HCT116 (cell line): ENCODE measurements around the gene CTU1. TPM values are rescaled to one million over a fixed set of nuclear protein-coding genes. Genes with fewer than 3 reads are reported as not detected.

Source experiments
- ATAC-seq: fragments of 200-7000 bp; cut with Tn5 transposase; 2 replicates; pipeline ENCODE4 v1.9.1; 2020; ENCODE audit warnings: mild to moderate bottlenecking, moderate library complexity
- BruUV-seq: library from RNA; stranded (reverse); fragments of 400-500 nt; replicated peaks from 2 replicates; lab custom pipeline; 2021; lab: Mats Ljungman, UMichigan
- CTCF ChIA-PET: fragments of 300-600 bp; sonication (Branson Sonifier 250); formaldehyde crosslinking; loops from one replicate; lab custom pipeline; 2021; ENCODE audit warnings: antibody characterized with exemption; lab: Charles Lee
- POLR2A ChIA-PET: fragments of 300-600, 350-600 bp; sonication (Branson Sonifier 250); formaldehyde crosslinking; loops from one replicate; lab custom pipeline; 2021; ENCODE audit warnings: antibody characterized with exemption; lab: Charles Lee
- RAD21 ChIA-PET, 2 experiments: fragments of 300-600 bp; sonication (Branson Sonifier 250); formaldehyde crosslinking; loops; one replicate each; lab custom pipeline; 2023; ENCODE audit warnings: low total read pairs in 2 of 2; ENCODE audit not compliant: uncharacterized antibody in 2 of 2, unreplicated experiment in 2 of 2, low non-redundant PET in 1 of 2; lab: Charles Lee
- DNase-seq: peaks from one replicate; pipeline ENCODE4 v3.0.0-alpha.2; 2010; ENCODE audit warnings: low read depth, low spot score
- H2AFZ ChIP-seq: fragments of 200-600 bp; shearing (Covaris generic), sonication (generic); 2 replicates; pipeline ENCODE4 v1.6.1; 2017; ENCODE audit warnings: low read depth, mixed run types, mixed read lengths, antibody characterized with exemption, low read length; ENCODE audit not compliant: poor library complexity, severe bottlenecking
- H3K27ac ChIP-seq: 2 replicates; pipeline ENCODE4 v1.5.1; 2012; ENCODE audit warnings: low read depth, low read length
- H3K27me3 ChIP-seq: fragments of 200-600 bp; sonication (generic); 2 replicates; pipeline ENCODE4 v1.6.1; 2016; ENCODE audit warnings: mixed run types, low read length, mixed read lengths; ENCODE audit not compliant: insufficient read depth
- H3K36me3 ChIP-seq, 2 experiments: fragments of 200-500 bp in 1 of 2; fragments of 200-600 bp in 1 of 2; sonication (Bioruptor generic) in 1 of 2; sonication (generic) in 1 of 2; 2 replicates each; pipeline versions ENCODE4 v1.5.1 to v1.6.1; 2014 to 2016; ENCODE audit warnings: low read length in 2 of 2, inconsistent platforms in 1 of 2, mixed read lengths in 1 of 2, mixed run types in 1 of 2; ENCODE audit not compliant: insufficient read depth in 2 of 2, control insufficient read depth in 1 of 2
- H3K4me1 ChIP-seq, 2 experiments: fragments of 200-600 bp in 1 of 2; sonication (generic) in 1 of 2; 2 replicates each; pipeline versions ENCODE4 v1.5.1 to v1.6.1; 2012 to 2017; ENCODE audit warnings: low read length in 2 of 2, inconsistent platforms in 1 of 2, mild to moderate bottlenecking in 1 of 2, mixed read lengths in 1 of 2, mixed run types in 1 of 2, moderate library complexity in 1 of 2; ENCODE audit not compliant: insufficient read depth in 2 of 2, control insufficient read depth in 1 of 2
- H3K4me2 ChIP-seq: fragments of 200-600 bp; sonication (generic); 2 replicates; pipeline ENCODE4 v1.6.1; 2017; ENCODE audit warnings: mixed run types, low read length, mixed read lengths
- H3K4me3 ChIP-seq, 2 experiments: fragments of 200-600 bp in 1 of 2; sonication (generic) in 1 of 2; replicated peaks in 1 of 2; 2 replicates each; pipeline ENCODE4 v1.5.1; 2011 to 2016; ENCODE audit warnings: low read length in 2 of 2, control low read depth in 1 of 2, low read depth in 1 of 2, mild to moderate bottlenecking in 1 of 2, mixed read lengths in 1 of 2, mixed run types in 1 of 2
- H3K79me2 ChIP-seq: fragments of 200-600 bp; sonication (generic); 2 replicates; pipeline ENCODE4 v1.6.1; 2017; ENCODE audit warnings: mild to moderate bottlenecking, mixed run types, low read length, moderate library complexity, mixed read lengths; ENCODE audit not compliant: insufficient read depth
- H3K9ac ChIP-seq: fragments of 200-600 bp; sonication (generic); 2 replicates; pipeline ENCODE4 v1.6.1; 2016; ENCODE audit warnings: low read length, mixed read lengths
- H3K9me2 ChIP-seq: fragments of 200-600 bp; sonication (generic), shearing (Covaris generic); 2 replicates; pipeline ENCODE4 v1.6.1; 2017; ENCODE audit warnings: mixed run types, mild to moderate bottlenecking, moderate library complexity; ENCODE audit not compliant: insufficient read depth
- H3K9me3 ChIP-seq, 2 experiments: fragments of 200-500 bp in 1 of 2; fragments of 200-600 bp in 1 of 2; sonication (Bioruptor generic) in 1 of 2; sonication (generic) in 1 of 2; 2 replicates each; pipeline ENCODE4 v1.6.1; 2014 to 2017; ENCODE audit warnings: low read length in 2 of 2, mixed read lengths in 2 of 2, inconsistent platforms in 1 of 2, low read depth in 1 of 2, mild to moderate bottlenecking in 1 of 2, mixed run types in 1 of 2, moderate library complexity in 1 of 2; ENCODE audit not compliant: control insufficient read depth in 1 of 2, insufficient read depth in 1 of 2
- H4K20me1 ChIP-seq: fragments of 200-600 bp; sonication (generic), shearing (Covaris generic); 2 replicates; pipeline ENCODE4 v1.6.1; 2017; ENCODE audit warnings: mixed run types, mild to moderate bottlenecking, moderate library complexity; ENCODE audit not compliant: insufficient read depth
- ATF3 ChIP-seq: IDR thresholded peaks from 2 replicates; pipeline ENCODE4 v1.6.1; 2012
- CTCF ChIP-seq, 3 experiments: fragments of 200-600 bp in 1 of 3; sonication (generic) in 1 of 3; IDR thresholded peaks in 2 of 3; conservative IDR thresholded peaks in 1 of 3; 2 replicates each; pipeline ENCODE4 v1.5.1; 2012 to 2017; ENCODE audit warnings: low read depth in 2 of 3, low read length in 2 of 3, antibody characterized with exemption in 1 of 3, borderline replicate concordance in 1 of 3, control low read depth in 1 of 3, mild to moderate bottlenecking in 1 of 3, mixed read lengths in 1 of 3, mixed run types in 1 of 3, moderate library complexity in 1 of 3; ENCODE audit not compliant: insufficient read depth in 1 of 3
- MAX ChIP-seq: IDR thresholded peaks from 2 replicates; pipeline ENCODE4 v1.6.1; 2012
- POLR2A ChIP-seq: IDR thresholded peaks from 2 replicates; pipeline ENCODE4 v1.7.0; 2011; ENCODE audit warnings: borderline replicate concordance; ENCODE audit not compliant: insufficient read depth, insufficient read length; ENCODE audit errors: extremely low read depth
- SIN3A ChIP-seq: IDR thresholded peaks from 2 replicates; pipeline ENCODE4 v1.6.1; 2012; ENCODE audit warnings: low read depth
- TCF7L2 ChIP-seq: IDR thresholded peaks from 2 replicates; pipeline ENCODE4 v1.7.0; 2011; ENCODE audit warnings: borderline replicate concordance, inconsistent platforms; ENCODE audit not compliant: insufficient read depth, insufficient read length; ENCODE audit errors: extremely low read depth
- YY1 ChIP-seq: IDR thresholded peaks from 2 replicates; pipeline ENCODE4 v1.6.1; 2011; ENCODE audit warnings: low read length, low read depth, moderate library complexity, mild to moderate bottlenecking; ENCODE audit not compliant: insufficient replicate concordance; ENCODE audit errors: extremely low read depth
- ZBTB33 ChIP-seq: IDR thresholded peaks from 2 replicates; pipeline ENCODE4 v1.6.1; 2011; ENCODE audit warnings: mild to moderate bottlenecking, low read length, moderate library complexity; ENCODE audit not compliant: insufficient replicate concordance; ENCODE audit errors: extremely low read depth
- intact Hi-C: fragments of 100-400 bp; cut with micrococcal nuclease; formaldehyde crosslinking; loops from 2 replicates; pipeline ENCODE4 v1.10.0; 2022
- total RNA-seq: library from RNA; stranded (reverse); gene quantifications from one replicate; pipeline ENCODE4 v1.2.1, GENCODE V29; 2021; ENCODE audit not compliant: unreplicated experiment

CTU1 gene
- total RNA-seq, 1 experiment from 2014 or later, result 14.0 TPM

- no peak for ATAC-seq
- Histone ChIP-seq H3K36me3 (peaks cover 0 to 2% of the 10 kb centered on the region in 2 experiments; a peak in 1 of 4 replicates), H2AFZ (peak overlapping the region; percentile 27), H3K9me2 (no peaks in the 10 kb centered on the region), H3K27ac (no peak overlapping the region), H3K9ac (no peak overlapping the region), H3K4me1 (peaks cover 19 to 37% of the 10 kb centered on the region in 2 experiments), H3K4me2 (peak overlapping the region; percentile 38), H4K20me1 (no peaks in the 10 kb centered on the region), H3K4me3 (no peak overlapping the region), H3K79me2 (peaks cover 22% of the 10 kb centered on the region), H3K9me3 (no peaks in the 10 kb centered on the region), H3K27me3 (no peaks in the 10 kb centered on the region; the same call in 1 of the 2 replicates)
- no TSS peak for BruUV-seq
- TF ChIP-seq MAX, result no peak
- TF ChIP-seq TCF7L2, result no peak
- no peak for TF ChIP-seq YY1
- no peak for TF ChIP-seq POLR2A
- TF ChIP-seq CTCF (IDR thresholded peaks at IDR 0.05 in 2 of 3, conservative IDR thresholded peaks at IDR 0.05 in 1 of 3; ENCODE audit: borderline replicate concordance in 1 of 3, insufficient read depth in 1 of 3, low read depth in 2 of 3, low read length in 2 of 3), result no peak
- no peak for TF ChIP-seq ATF3
- no peak for TF ChIP-seq SIN3A
- no peak for TF ChIP-seq ZBTB33
- DNase-seq, result no peak
- RAD21 ChIA-PET, result no interaction called here
- intact Hi-C loops, result no loop called here
- CTCF ChIA-PET, result interaction anchor here (1.5 kb wide), 1 partner anchor 47 kb away, joined by 3 read pairs; no protein-coding TSS in a partner anchor
- POLR2A ChIA-PET, result no interaction called here
Observed at GRCh38 chr19:51110666-51110971, 2.4 kb upstream of the CTU1 start.
